Karpas-422 (cell line): ENCODE measurements around the gene DSC2. TPM values are rescaled to one million over a fixed set of nuclear protein-coding genes. Genes with fewer than 3 reads are reported as not detected.
A peak's percentile ranks its signal among the peaks of the same experiment; 100 is the strongest.

Experiments used
- DNase-seq: peaks from one replicate; pipeline ENCODE4 v3.0.0-alpha.2; 2015
- H2AFZ ChIP-seq: fragments of 200-600 bp; sonication (generic); 2 replicates; pipeline ENCODE4 v1.6.1; 2014; ENCODE audit warnings: antibody characterized with exemption, low read length, mixed read lengths
- H3K27ac ChIP-seq: fragments of 200-600 bp; sonication (generic); 2 replicates; pipeline ENCODE4 v1.5.1; 2014; ENCODE audit warnings: mild to moderate bottlenecking, low read length, moderate library complexity
- H3K27me3 ChIP-seq: fragments of 200-600 bp; sonication (generic); 2 replicates; pipeline ENCODE4 v1.6.1; 2014; ENCODE audit warnings: low read length, mixed read lengths
- H3K36me3 ChIP-seq: fragments of 200-600 bp; sonication (generic); 2 replicates; pipeline ENCODE4 v1.6.1; 2014; ENCODE audit warnings: low read length, mixed read lengths; ENCODE audit not compliant: insufficient read depth
- H3K4me1 ChIP-seq: fragments of 200-600 bp; sonication (generic); 2 replicates; pipeline ENCODE4 v1.6.1; 2014; ENCODE audit warnings: mild to moderate bottlenecking, low read length, mixed read lengths
- H3K4me2 ChIP-seq: fragments of 200-600 bp; sonication (generic); 2 replicates; pipeline ENCODE4 v1.6.1; 2014; ENCODE audit warnings: low read length, low read depth, mild to moderate bottlenecking; ENCODE audit not compliant: poor library complexity, severe bottlenecking
- H3K4me3 ChIP-seq: fragments of 200-600 bp; sonication (generic); 2 replicates; pipeline ENCODE4 v1.5.1; 2014; ENCODE audit warnings: mild to moderate bottlenecking, antibody characterized with exemption, low read length, mixed read lengths
- H3K79me2 ChIP-seq: fragments of 200-600 bp; sonication (generic); 2 replicates; pipeline ENCODE4 v1.6.1; 2014; ENCODE audit warnings: mild to moderate bottlenecking, low read length, mixed read lengths
- H3K9ac ChIP-seq: fragments of 200-600 bp; sonication (generic); 2 replicates; pipeline ENCODE4 v1.6.0; 2014; ENCODE audit warnings: low read length
- H3K9me2 ChIP-seq: fragments of 200-600 bp; sonication (generic), shearing (Covaris generic); replicated peaks from 2 replicates; pipeline ENCODE4 v1.6.0; 2014; ENCODE audit warnings: mild to moderate bottlenecking, low read length, moderate library complexity; ENCODE audit not compliant: insufficient read depth
- H3K9me3 ChIP-seq: fragments of 300-700, 200-600 bp; sonication (generic); 2 replicates; pipeline ENCODE4 v1.6.1; 2014; ENCODE audit warnings: low read length, mixed read lengths
- H4K20me1 ChIP-seq: fragments of 200-600 bp; sonication (generic); 2 replicates; pipeline ENCODE4 v1.6.1; 2014; ENCODE audit warnings: mild to moderate bottlenecking, antibody characterized with exemption, low read length, low read depth; ENCODE audit not compliant: insufficient read depth
- total RNA-seq: library from RNA; depleted of rRNA; stranded (reverse); fragments of >200 nt; shearing (Covaris generic); gene quantifications from 2 replicates; pipeline ENCODE4 v1.2.3, GENCODE V29; 2014; ENCODE audit warnings: low replicate concordance; rRNA removed

The DSC2 gene
- not detected in 2 replicates for total RNA-seq

DNA sequence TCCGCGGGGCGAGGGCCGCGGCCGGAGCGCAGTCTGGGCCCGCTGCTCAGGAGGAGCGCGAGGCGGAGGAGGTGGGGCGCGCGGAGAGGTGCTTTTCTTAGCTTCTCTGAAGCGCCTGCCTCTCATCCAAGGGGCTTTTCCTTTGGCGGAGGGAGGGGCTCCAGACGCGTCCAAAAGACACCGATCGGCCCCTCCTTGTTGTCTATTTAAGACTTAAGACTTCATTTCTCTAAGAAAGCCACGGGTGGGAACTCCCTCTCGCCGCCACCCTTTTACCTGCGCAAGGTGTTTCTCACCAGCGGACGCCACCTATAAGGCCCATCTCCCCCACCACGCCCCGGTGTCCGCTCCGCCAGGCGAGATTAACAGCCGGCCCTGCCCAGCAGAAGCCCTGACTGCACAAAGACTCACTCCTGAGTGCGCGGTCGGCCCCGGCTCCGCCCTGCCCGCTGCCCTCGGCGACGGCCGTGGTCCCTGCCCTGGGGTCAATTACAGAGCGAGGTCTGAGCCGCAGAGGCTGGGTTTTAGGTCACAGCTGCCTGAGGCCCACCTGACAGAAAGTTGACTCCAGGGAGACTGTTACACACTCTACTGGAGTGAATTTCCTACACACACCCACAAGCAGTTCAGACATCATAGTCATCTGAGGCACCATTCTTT is at the start of gene DSC2:
Gene DSC2 (minus strand): TSS at position 397 of the 660 bp plus-strand sequence. CDS start 450 bp downstream, outside the sequence.
- H3K9me2 ChIP-seq, result no peaks in the 10 kb centered on the region
- no peak within 1 kb of the TSS for H3K27ac ChIP-seq
- no peak for DNase-seq
- no peak within 1 kb of the TSS for H3K4me2 ChIP-seq
- no peaks in the 10 kb centered on the region for H3K27me3 ChIP-seq
- no peaks in the 10 kb centered on the region for H3K9me3 ChIP-seq
- H3K9ac ChIP-seq, result no peak within 1 kb of the TSS
- no peaks in the 10 kb centered on the region for H3K36me3 ChIP-seq
- no peaks in the 10 kb centered on the region for H4K20me1 ChIP-seq
- peak within 1 kb of the TSS; percentile 68; the same call in 1 of the 2 replicates for H2AFZ ChIP-seq
- H3K79me2 ChIP-seq, result no peaks in the 10 kb centered on the region
- peaks cover 18% of the 10 kb centered on the region for H3K4me1 ChIP-seq
- no peak within 1 kb of the TSS for H3K4me3 ChIP-seq

DNA sequence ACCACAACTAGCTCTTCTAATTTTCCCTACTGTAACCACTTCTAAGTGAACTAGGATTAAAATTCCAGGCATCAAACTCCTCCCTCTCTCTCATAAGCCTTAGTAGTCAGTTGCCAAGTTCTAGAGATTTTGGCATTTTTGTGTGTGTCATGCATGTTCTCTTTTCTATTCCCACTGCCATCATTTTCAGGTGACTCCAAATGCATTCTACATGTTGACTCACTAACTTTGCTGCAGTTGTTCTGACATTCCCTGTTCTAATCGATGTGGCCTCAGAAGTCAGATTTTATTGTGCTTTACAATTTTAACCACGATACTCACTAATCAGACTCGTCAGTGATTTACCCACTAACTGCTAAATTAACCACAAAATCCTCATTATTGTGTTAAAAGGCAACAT is 47.1 kb upstream of the DSC2 start:
- Histone ChIP-seq H3K9ac (no peak overlapping the region), H3K36me3 (no peaks in the 10 kb centered on the region), H3K4me3 (no peak overlapping the region), H3K79me2 (no peaks in the 10 kb centered on the region), H3K9me2 (no peaks in the 10 kb centered on the region), H3K4me2 (no peak overlapping the region), H3K9me3 (no peaks in the 10 kb centered on the region), H3K27me3 (no peaks in the 10 kb centered on the region), H2AFZ (no peak overlapping the region), H3K4me1 (no peaks in the 10 kb centered on the region), H3K27ac (no peak overlapping the region), H4K20me1 (no peaks in the 10 kb centered on the region)
- no peak for DNase-seq

DNA sequence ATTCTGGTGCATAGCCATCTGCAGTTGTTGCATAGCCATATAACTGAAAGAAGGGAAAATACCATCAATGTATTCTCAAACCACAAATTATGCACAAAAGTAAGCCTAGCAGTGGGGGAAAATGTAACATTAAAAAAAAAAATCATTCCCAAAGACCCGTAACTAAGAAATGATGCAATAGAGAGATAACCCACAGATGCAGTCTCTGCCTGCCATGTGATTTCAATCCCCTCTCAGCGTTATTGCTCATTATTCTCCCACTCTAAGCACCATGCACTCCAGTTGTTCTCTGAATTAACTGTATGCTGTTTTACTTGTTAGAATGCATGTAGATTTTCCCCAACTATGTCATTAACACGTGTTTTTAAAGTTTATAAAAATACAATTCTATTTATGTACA is 46.4 kb upstream of the DSC2 start:
- no peak overlapping the region for H3K9ac ChIP-seq

DNA sequence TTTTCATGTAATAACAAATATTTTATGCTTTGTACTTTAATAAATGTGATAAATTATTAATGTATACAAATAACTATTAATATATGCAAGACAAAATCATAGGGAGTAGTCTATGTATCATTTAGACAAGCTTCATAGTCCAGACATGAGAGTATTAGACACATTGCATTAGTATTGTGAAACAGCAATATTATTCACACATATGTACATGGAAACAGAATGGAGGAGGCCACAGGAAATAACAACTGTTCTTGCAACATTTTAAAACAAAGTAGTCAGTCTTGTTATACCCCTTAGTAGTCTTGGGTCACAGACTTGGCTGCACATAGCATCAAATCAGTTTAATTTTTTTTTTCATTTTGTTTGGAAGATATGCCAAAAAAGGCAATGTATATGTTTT is 44.6 kb upstream of the DSC2 start:
- no peak for DNase-seq
- Histone ChIP-seq H3K9ac (no peak overlapping the region), H2AFZ (no peak overlapping the region), H3K36me3 (no peaks in the 10 kb centered on the region), H3K27ac (no peak overlapping the region), H3K4me1 (no peaks in the 10 kb centered on the region), H3K9me2 (no peaks in the 10 kb centered on the region), H4K20me1 (no peaks in the 10 kb centered on the region), H3K27me3 (no peaks in the 10 kb centered on the region), H3K4me3 (no peak overlapping the region), H3K9me3 (no peaks in the 10 kb centered on the region), H3K79me2 (no peaks in the 10 kb centered on the region), H3K4me2 (no peak overlapping the region)

More for the DNA sequence above, 46.4 kb upstream of the DSC2 start:
- no peaks in the 10 kb centered on the region for H3K9me3 ChIP-seq
- no peaks in the 10 kb centered on the region for H4K20me1 ChIP-seq
- no peaks in the 10 kb centered on the region for H3K79me2 ChIP-seq
- H3K27me3 ChIP-seq, result no peaks in the 10 kb centered on the region
- H3K9me2 ChIP-seq, result no peaks in the 10 kb centered on the region
- no peaks in the 10 kb centered on the region for H3K36me3 ChIP-seq
- H3K4me1 ChIP-seq, result no peaks in the 10 kb centered on the region
- DNase-seq, result no peak
- H3K27ac ChIP-seq, result no peak overlapping the region
- H2AFZ ChIP-seq, result no peak overlapping the region; the same call in 1 of the 2 replicates
- H3K4me2 ChIP-seq, result no peak overlapping the region
- H3K4me3 ChIP-seq, result no peak overlapping the region

DNA sequence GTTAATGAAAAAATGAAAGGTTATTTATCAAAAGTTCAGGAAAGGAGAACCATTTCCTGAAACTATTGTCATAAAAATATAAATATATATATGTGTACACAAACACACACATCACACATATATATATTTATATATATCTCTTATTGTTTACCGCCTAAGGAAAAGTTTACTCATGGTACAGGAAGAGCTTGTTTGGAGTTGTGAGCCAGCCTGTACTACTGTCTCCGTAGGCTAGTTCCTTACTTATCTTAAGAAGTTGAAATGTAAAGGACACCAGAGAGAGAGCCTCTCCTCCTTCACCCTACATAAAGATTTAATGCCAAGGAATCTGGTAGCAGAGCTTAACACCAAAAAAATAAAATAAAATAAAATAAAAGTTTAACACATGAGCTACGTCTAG is 40.8 kb upstream of the DSC2 start:
- Histone ChIP-seq H3K36me3 (no peaks in the 10 kb centered on the region), H3K4me3 (no peak overlapping the region)

DNA sequence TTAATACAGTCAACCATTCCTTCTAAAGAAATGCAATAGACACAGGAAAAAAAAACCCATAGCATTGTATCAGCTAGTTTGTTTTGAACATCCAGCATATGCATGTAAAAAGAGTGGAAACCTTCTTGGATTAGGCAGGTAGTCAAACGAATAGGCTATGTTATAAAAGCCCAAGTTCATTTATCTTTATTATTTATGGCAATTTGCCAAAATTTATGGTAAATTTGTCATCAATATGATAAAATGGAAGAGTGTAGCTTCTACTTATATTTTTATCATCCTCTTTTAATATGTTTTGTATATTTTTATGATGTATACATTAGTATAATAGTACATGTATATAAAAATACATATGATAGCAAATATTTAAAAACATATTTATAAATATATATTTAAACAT is 36.5 kb upstream of the DSC2 start:
- Histone ChIP-seq H3K27ac (no peak overlapping the region), H3K9ac (no peak overlapping the region), H3K27me3 (no peaks in the 10 kb centered on the region), H3K4me1 (no peaks in the 10 kb centered on the region), H2AFZ (no peak overlapping the region), H3K36me3 (no peaks in the 10 kb centered on the region), H3K4me2 (no peak overlapping the region), H3K79me2 (no peaks in the 10 kb centered on the region), H3K9me2 (no peaks in the 10 kb centered on the region), H4K20me1 (no peaks in the 10 kb centered on the region), H3K4me3 (no peak overlapping the region), H3K9me3 (no peaks in the 10 kb centered on the region)
- no peak for DNase-seq

More for the DNA sequence above, 40.8 kb upstream of the DSC2 start:
- Histone ChIP-seq H3K9me2 (no peaks in the 10 kb centered on the region), H3K27me3 (no peaks in the 10 kb centered on the region), H2AFZ (no peak overlapping the region), H3K4me1 (no peaks in the 10 kb centered on the region), H3K79me2 (no peaks in the 10 kb centered on the region), H3K9ac (no peak overlapping the region), H4K20me1 (no peaks in the 10 kb centered on the region), H3K4me2 (no peak overlapping the region), H3K9me3 (no peaks in the 10 kb centered on the region), H3K27ac (no peak overlapping the region)
- DNase-seq, result no peak

DNA sequence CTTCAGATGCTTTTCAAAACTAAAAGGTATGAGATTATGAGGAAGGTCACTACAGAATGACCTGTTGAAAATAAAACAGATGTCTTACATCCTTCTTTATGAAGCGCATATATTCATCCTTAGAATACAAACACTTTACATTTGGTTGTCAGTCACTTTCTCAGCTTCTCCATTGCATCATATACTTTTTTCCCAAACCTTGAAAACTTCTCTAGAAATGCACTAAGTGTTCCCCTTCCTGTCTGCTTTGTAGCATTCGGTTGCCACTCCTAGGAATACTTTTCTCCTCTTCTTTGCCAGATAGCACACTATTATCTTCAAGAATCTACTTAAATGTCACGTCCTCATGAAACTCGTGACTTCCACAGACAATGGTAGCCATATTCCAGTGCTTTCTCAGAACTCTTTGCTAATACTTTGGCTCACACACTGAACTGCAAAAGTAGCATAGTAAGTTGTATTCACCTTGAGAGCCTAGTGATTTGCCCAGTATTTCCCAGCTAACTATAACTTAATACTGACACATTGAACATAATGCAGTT is 32.8 kb upstream of the DSC2 start:
- Histone ChIP-seq H4K20me1 (no peaks in the 10 kb centered on the region), H3K4me2 (no peak overlapping the region), H3K4me3 (no peak overlapping the region), H3K27me3 (no peaks in the 10 kb centered on the region), H3K27ac (no peak overlapping the region), H3K9me3 (no peaks in the 10 kb centered on the region), H3K9ac (no peak overlapping the region), H3K36me3 (no peaks in the 10 kb centered on the region), H3K79me2 (no peaks in the 10 kb centered on the region), H3K4me1 (peaks cover 7% of the 10 kb centered on the region), H3K9me2 (no peaks in the 10 kb centered on the region), H2AFZ (peak overlapping the region; percentile 66; the same call in 1 of the 2 replicates)
- no peak for DNase-seq

DNA sequence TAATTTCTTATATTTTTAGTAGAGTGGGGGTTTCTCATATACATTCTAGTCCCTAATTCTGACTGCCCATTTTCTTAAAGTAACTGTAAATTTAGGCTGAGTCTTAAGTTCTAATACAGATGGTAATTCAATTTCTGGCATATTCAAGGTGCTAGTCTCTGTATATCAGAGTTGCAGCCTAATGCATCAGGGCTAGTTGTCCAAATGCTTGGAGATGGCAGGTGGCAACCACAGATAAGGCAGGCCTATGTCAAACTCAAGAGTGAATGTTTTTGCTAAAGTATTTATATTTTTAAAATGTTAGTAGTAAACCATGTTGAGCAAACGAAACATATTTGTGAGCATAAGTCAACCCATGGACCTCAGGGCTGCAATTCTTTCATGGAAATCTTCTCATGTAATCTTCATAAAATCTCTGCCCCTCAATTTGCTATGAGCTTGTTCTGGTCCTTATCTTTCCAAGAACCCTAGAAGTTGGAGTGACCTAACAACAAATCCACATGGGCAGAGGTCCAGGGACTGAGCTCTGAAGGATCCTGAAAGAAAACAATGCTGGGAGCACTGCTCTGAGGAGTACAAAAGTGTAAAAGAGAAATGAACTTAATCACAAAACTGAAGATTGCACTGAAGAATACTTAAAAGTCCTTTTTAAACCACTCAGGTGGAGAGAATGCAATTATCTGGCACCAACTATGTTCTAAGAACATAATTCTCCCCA is 27.3 kb upstream of the DSC2 start:
- no peak overlapping the region for H3K4me3 ChIP-seq
- peak overlapping the region; percentile 57; the same call in 1 of the 2 replicates for H2AFZ ChIP-seq
- H3K4me1 ChIP-seq, result peaks cover 14% of the 10 kb centered on the region
- no peak overlapping the region for H3K27ac ChIP-seq
- no peaks in the 10 kb centered on the region for H4K20me1 ChIP-seq
- H3K36me3 ChIP-seq, result no peaks in the 10 kb centered on the region
- H3K79me2 ChIP-seq, result no peaks in the 10 kb centered on the region
- no peaks in the 10 kb centered on the region for H3K27me3 ChIP-seq
- no peak for DNase-seq
- H3K9me3 ChIP-seq, result no peaks in the 10 kb centered on the region
- no peak overlapping the region for H3K9ac ChIP-seq
- no peak overlapping the region for H3K4me2 ChIP-seq
- H3K9me2 ChIP-seq, result no peaks in the 10 kb centered on the region
